Testis (tissue), 5 donors: ENCODE measurements around the gene ART4. TPM values are rescaled to one million over a fixed set of nuclear protein-coding genes. Genes with fewer than 3 reads are reported as not detected.

Source experiments
- DNase-seq: peaks from one replicate; pipeline ENCODE4 v3.0.0-alpha.2; 2019
- H3K27ac ChIP-seq, 2 donors: fragments of 200-600 bp; sonication (generic); one replicate each; pipeline ENCODE4 v1.5.1; 2019
- H3K27me3 ChIP-seq: fragments of 200-600 bp; sonication (generic); one replicate; pipeline ENCODE4 v1.5.1; 2019
- H3K36me3 ChIP-seq: fragments of 200-600 bp; sonication (generic); one replicate; pipeline ENCODE4 v1.5.1; 2017; ENCODE audit warnings: low read depth; ENCODE audit errors: missing control alignments
- H3K4me1 ChIP-seq: fragments of 200-600 bp; sonication (generic); one replicate; pipeline ENCODE4 v1.5.1; 2019
- H3K4me3 ChIP-seq, 2 donors: fragments of 200-600 bp; sonication (generic); one replicate each; pipeline ENCODE4 v1.5.1; 2017 to 2019
- H3K9me3 ChIP-seq: fragments of 200-600 bp; sonication (generic); one replicate; pipeline ENCODE4 v1.5.1; 2017
- CTCF ChIP-seq, 3 experiments: fragments of 450-650 bp in 2 of 3; fragments of 200-600 bp in 1 of 3; sonication (generic) in 1 of 3; IDR thresholded peaks; one replicate each; pipeline ENCODE4 v1.5.1; 2016 to 2019; ENCODE audit warnings: antibody characterized with exemption in 3 of 3, mild to moderate bottlenecking in 2 of 3, moderate library complexity in 1 of 3
- POLR2A ChIP-seq: fragments of 450-650 bp; IDR thresholded peaks from one replicate; pipeline ENCODE4 v1.6.1; 2017; ENCODE audit warnings: antibody characterized with exemption, mild to moderate bottlenecking, moderate library complexity
- WGBS, 2 donors: methylation state at CpG; one replicate each; pipeline ENCODE4 v1.1.5; 2018; 5-methylcytosine and 5-hydroxymethylcytosine counted together
- intact Hi-C: fragments of 100-400 bp; cut with DNase I; formaldehyde crosslinking; loops from one replicate; pipeline ENCODE4 v1.15.1; 2023; ENCODE audit warnings: low total_unique reads
- long read RNA-seq, 2 donors: transcript quantifications; one replicate each; lab custom pipeline, GENCODE V29; 2026
- polyA plus RNA-seq: library from polyadenylated mRNA; stranded (reverse); fragments of 350-450 nt; fragmentation: Illumina TruSeq; extraction: RNeasy Lipid Tissue Mini Kit (QIAGEN cat#74804); gene quantifications from one replicate; pipeline ENCODE4 v1.2.3, GENCODE V29; 2014; ENCODE audit warnings: low read depth, low replicate concordance; ENCODE audit not compliant: insufficient read depth
- total RNA-seq, 2 donors: library from RNA; depleted of rRNA; stranded (reverse); fragments of >200 nt; gene quantifications; one replicate each; pipeline ENCODE4 v1.2.3, GENCODE V29; 2016

Gene ART4
- total RNA-seq (1 to 10 TPM in 1 of 2 donors, under 1 TPM in 1; 0.16 to 1.4 TPM), polyA plus RNA-seq (0.57 TPM)
- long read RNA-seq, donor 1, result 0 reads
- long read RNA-seq, donor 2, result 0 reads

- 64 to 84% methylated on average over 10 of the region's 10 CpGs for WGBS, 2 donors
- no peak for TF ChIP-seq CTCF (IDR thresholded peaks at IDR 0.05)
- no peak for TF ChIP-seq POLR2A
These were observed at the start of gene ART4 for GRCh38 chr12:14843425-14843887. Gene ART4 (minus strand): TSS chr12:14843526. CDS start chr12:14843113, 413 bp downstream.

GRCh38 chr12:14892726-14893505 is 49.6 kb upstream of the ART4 start:
- H3K4me1 ChIP-seq, result peaks cover 10% of the 10 kb centered on the region
- no peaks in the 10 kb centered on the region for H3K9me3 ChIP-seq
- H3K4me3 ChIP-seq, result no peak overlapping the region
- H3K27ac ChIP-seq, result peak overlapping the region; percentile 56 to 75
- no peaks in the 10 kb centered on the region for H3K27me3 ChIP-seq
- TF ChIP-seq CTCF (IDR thresholded peaks at IDR 0.05), result no peak
- no peak for TF ChIP-seq POLR2A
- intact Hi-C loops, result loop anchor here (10.0 kb wide), 2 partner anchors 48 to 52 kb away; partner anchors contain the start of gene ART4
- DNase-seq, result peak; percentile 81
- H3K36me3 ChIP-seq, result no peaks in the 10 kb centered on the region
- 44 to 49% methylated on average over 7 of the region's 7 CpGs for WGBS, 2 donors

More at GRCh38 chr12:14843425-14843887, at the start of gene ART4:
- intact Hi-C loops, result loop anchor here (10.0 kb wide), 1 partner anchor 51 kb away; no protein-coding TSS in a partner anchor
- no peak within 1 kb of the TSS for H3K4me3 ChIP-seq
- H3K9me3 ChIP-seq, result no peaks in the 10 kb centered on the region
- DNase-seq, result no peak
- no peaks in the 10 kb centered on the region for H3K36me3 ChIP-seq
- H3K27ac ChIP-seq, result peak within 1 kb of the TSS in 1 of 2 donors; percentile 57
- peaks cover 22% of the 10 kb centered on the region for H3K4me1 ChIP-seq
- no peaks in the 10 kb centered on the region for H3K27me3 ChIP-seq

GRCh38 chr12:14890701-14891100 is 47.4 kb upstream of the ART4 start:
- no peak for TF ChIP-seq CTCF (IDR thresholded peaks at IDR 0.05)
- no peak for TF ChIP-seq POLR2A
- H3K9me3 ChIP-seq, result no peaks in the 10 kb centered on the region
- no peak overlapping the region for H3K4me3 ChIP-seq
- H3K36me3 ChIP-seq, result no peaks in the 10 kb centered on the region
- H3K4me1 ChIP-seq, result peaks cover 10% of the 10 kb centered on the region
- H3K27ac ChIP-seq, result no peak overlapping the region
- WGBS, 2 donors, result 89 to 95% methylated on average over 5 of the region's 5 CpGs
- DNase-seq, result no peak
- intact Hi-C loops, result loop anchor here (10.0 kb wide), 2 partner anchors 46 to 54 kb away; partner anchors contain the start of gene ART4
- no peaks in the 10 kb centered on the region for H3K27me3 ChIP-seq

- Histone ChIP-seq H3K27me3 (no peaks in the 10 kb centered on the region), H3K36me3 (no peaks in the 10 kb centered on the region), H3K27ac (peak overlapping the region in 1 of 2 donors; percentile 85), H3K4me1 (no peaks in the 10 kb centered on the region), H3K4me3 (no peak overlapping the region), H3K9me3 (no peaks in the 10 kb centered on the region)
- 75 to 77% methylated on average over 6 of the region's 6 CpGs for WGBS, 2 donors
- intact Hi-C loops, result no loop called here
- DNase-seq, result no peak
- TF ChIP-seq POLR2A (no peak), CTCF (IDR thresholded peaks at IDR 0.05) (no peak)
These were observed 42.9 kb upstream of the ART4 start for GRCh38 chr12:14886271-14886670.
